Mononuclear cell (primary cell): ENCODE results near the gene CYBA. TPM values are rescaled to one million over a fixed set of nuclear protein-coding genes. Genes with fewer than 3 reads are reported as not detected.
A peak's percentile ranks its signal among the peaks of the same experiment; 100 is the strongest.
"Not testable (repeated sequence)": the region's sequence is repeated elsewhere in the genome, so short reads cannot be mapped to it uniquely, and the experiment has no call there.

Experiments
- H3K27me3 ChIP-seq: 2 replicates; pipeline ENCODE4 v1.6.0; 2011; ENCODE audit warnings: low read length, control low read depth; ENCODE audit not compliant: insufficient read depth
- H3K4me1 ChIP-seq: 2 replicates; pipeline ENCODE4 v1.5.1; 2011; ENCODE audit warnings: mild to moderate bottlenecking, low read length, control low read depth; ENCODE audit not compliant: insufficient read depth
- H3K4me3 ChIP-seq: 2 replicates; pipeline ENCODE4 v1.5.1; 2011; ENCODE audit warnings: mild to moderate bottlenecking, low read length, moderate library complexity
- H3K9me3 ChIP-seq: 2 replicates; pipeline ENCODE4 v1.5.1; 2011; ENCODE audit warnings: low read depth, mild to moderate bottlenecking, control low read depth, low read length
- total RNA-seq: library from RNA; depleted of rRNA; stranded (reverse); fragments of >200 nt; gene quantifications from one replicate; pipeline ENCODE4 v1.2.3, GENCODE V29; 2012

Gene CYBA
- total RNA-seq, 1 donor, result 388 TPM

DNA sequence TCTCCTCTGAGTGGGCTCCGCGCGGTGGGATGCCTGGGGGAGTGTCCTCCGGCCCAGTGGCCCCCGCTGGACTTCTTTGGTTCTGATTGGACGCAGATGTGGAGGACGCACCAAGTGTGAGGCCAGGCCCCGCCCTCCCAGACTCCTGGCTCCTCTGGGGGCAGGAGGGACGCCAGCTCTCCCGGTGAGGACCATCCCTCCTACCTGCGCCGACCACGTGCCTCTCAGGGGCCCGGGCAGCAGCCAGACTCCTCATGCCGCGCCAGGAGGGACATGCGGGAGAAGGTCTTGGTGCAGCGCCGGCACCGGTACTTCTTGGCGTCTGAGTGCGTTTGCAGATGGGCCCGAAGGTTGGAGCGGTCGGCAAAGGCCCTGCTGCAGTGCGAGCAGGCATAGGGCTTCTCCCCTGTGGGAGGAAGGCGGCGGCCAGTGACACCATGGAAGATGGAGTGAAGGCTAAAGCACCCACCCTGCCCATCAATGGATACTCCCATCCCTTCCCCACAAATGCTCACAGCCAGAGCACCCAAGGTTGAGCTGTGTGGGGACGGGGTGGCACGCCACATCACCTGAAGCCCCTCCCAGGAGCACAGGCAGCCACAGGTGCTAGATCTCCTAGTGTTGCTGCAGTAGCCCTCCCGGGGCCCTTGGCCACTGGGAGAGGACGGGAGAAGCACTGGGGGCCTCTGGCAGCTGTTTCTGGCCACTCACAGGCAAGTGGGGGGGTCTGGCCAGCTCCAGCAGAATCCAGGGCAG lies 27.5 kb upstream of the CYBA start:
- H3K9me3 ChIP-seq, result no peaks in the 10 kb centered on the region

DNA sequence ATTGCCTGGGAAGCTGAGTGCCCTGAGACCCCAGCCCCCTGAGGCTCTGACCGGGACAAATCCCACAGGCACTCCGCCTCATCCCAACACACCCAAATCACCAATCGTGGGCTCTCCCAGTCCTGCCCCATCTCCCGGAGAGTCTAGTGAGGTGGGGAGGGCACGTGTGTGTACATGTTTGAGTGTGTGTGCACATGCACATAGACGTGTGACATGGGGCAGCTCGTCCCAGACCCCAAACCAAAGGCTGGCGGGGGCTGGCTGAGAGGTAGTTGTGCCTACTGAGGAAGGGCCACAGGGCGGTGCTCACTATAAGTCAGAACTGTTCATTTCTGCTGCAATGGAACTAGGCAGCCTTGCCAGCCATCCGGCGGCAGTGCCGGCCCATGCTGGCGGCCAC lies 26.9 kb upstream of the CYBA start:
- Histone ChIP-seq H3K27me3 (no peaks in the 10 kb centered on the region), H3K4me1 (peaks cover 30% of the 10 kb centered on the region), H3K9me3 (no peaks in the 10 kb centered on the region), H3K4me3 (no peak overlapping the region)

More for the DNA sequence above, 27.5 kb upstream of the CYBA start:
- Histone ChIP-seq H3K4me3 (no peak overlapping the region), H3K4me1 (peaks cover 34% of the 10 kb centered on the region), H3K27me3 (no peaks in the 10 kb centered on the region)

DNA sequence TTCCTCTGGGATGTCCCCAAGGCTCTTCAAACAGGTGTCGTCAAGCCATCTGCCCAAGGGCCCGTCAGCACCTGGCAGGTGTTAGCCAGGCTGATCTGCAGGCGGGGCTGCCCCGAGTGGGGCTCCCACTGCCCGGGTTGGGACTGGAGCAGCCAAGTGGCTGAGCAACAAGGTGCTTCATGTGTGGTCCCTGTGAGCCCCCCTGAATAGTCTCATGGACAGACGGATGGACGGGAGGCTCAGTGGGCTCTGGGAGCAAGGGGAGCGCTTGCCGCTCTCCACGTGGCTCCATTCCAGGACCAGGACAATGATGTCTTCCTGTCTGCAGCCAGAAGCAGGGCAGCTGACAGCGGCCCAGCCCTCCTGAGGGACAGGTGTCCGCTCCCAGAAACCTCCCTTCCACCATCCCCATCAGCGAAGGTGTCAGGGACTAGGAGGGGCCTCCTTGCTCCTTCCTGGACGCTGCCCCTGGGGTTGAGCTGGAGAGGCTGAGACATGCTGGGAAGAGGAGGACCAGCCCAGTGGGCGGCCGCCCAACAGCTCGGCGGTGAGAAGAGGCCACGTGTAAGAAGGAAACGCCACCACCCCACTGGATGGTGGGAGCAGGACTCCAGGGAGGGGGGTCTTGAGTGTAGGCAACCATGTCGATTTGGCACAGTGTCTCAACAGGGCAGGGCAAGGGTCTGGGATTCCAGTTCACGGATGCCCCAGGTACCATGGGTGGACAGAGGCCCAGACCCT lies 25.8 kb upstream of the CYBA start:
- peaks cover 19% of the 10 kb centered on the region for H3K4me1 ChIP-seq
- no peaks in the 10 kb centered on the region for H3K27me3 ChIP-seq
- no peak overlapping the region for H3K4me3 ChIP-seq
- H3K9me3 ChIP-seq, result no peaks in the 10 kb centered on the region

DNA sequence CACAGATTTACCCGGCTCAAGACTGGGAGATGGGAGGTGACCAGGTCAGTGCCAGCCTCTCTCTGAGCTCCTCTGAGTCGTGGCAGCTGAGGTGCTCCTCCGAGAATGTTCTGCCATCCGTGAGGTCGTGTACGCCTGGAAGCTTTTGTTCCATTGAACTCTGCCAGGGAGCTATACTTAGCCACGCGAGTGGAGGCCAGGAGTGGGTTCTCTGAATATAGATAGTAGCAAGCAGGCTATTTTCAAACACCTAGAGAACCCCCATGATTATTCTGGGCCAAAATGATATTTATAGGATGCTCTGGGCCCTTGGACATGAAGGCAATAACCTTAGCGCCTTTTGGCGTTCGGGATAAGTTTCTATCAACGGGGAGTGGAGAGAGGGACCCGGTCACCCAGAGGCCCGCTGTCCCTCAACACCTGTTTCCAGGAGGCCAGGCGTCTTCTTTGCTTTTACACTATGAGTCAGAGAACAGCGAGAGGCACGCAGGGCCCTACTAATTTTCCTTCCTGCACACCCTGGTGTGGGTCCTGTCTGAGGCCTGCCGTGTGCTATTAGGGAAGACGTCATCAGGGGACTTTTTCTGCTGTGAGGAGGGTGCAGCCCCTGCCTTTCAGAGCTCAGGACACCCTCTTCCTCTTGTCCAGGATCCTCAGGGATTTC lies 23.0 kb upstream of the CYBA start:
- no peaks in the 10 kb centered on the region for H3K9me3 ChIP-seq
- H3K4me3 ChIP-seq, result no peak overlapping the region
- H3K4me1 ChIP-seq, result no peaks in the 10 kb centered on the region
- no peaks in the 10 kb centered on the region for H3K27me3 ChIP-seq

DNA sequence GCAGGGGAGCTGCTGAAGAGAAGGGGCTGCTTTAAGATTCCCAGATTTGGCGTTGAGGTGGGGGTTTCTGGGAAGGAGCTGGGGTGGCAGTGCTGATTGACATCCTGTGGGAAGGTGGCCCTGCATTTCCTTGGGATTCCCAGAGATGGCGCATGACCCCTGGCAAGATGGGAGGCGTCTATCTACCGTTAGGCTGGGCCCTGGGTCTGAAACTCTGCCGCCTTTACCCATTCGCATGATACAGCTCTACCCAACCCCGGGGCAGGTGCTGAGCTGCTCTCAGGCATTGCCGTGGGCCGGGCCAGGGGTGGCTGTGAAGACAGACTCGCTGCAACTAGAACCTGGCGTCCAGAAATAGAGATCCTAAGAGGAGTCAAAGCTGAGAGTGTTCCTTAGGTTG lies 21.9 kb upstream of the CYBA start:
- H3K27me3 ChIP-seq, result no peaks in the 10 kb centered on the region
- H3K4me3 ChIP-seq, result no peak overlapping the region
- H3K9me3 ChIP-seq, result no peaks in the 10 kb centered on the region
- H3K4me1 ChIP-seq, result no peaks in the 10 kb centered on the region

DNA sequence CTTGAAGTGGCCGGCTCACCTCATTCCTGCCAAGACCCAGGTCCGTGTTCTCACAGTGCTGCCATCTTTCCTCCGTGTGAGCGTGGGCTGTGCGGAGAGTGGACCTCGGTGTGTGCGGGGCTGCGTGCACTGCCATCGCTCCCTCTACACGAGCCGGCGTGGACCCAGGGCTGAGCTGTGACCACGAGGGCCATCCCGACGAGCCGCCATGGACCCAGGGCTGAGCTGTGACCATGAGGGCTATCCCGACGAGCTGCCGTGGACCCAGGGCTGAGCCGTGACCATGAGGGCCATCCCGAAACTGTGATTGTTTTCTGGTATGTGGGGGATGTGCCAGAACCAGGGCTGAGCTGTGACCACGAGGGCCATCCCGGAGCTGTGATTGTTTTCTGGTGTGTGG lies 21.0 kb upstream of the CYBA start:
- Histone ChIP-seq H3K27me3 (no peaks in the 10 kb centered on the region), H3K4me1 (no peaks in the 10 kb centered on the region), H3K9me3 (no peaks in the 10 kb centered on the region), H3K4me3 (no peak overlapping the region)

DNA sequence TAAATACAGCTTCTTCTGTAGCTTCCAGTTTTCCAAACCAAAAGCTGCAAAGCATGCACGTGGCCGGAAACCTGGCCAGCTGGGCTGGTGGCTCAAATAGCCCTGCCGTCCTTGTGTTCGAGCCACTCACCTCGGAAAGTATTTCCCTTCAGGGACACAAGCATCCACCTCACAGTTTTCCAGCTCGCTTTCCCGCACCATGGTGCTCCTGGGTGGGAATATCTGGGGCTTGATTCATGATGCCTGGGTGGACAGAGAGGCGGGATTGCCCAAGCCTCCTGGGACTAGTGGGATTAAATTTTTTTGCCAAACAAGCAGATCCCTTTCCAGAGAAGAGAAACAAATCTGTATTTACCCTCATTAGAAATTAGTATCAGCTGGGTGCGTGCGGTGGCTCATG lies 19.1 kb upstream of the CYBA start:
- Histone ChIP-seq H3K4me1 (no peaks in the 10 kb centered on the region), H3K27me3 (no peaks in the 10 kb centered on the region), H3K4me3 (no peak overlapping the region), H3K9me3 (no peaks in the 10 kb centered on the region)

DNA sequence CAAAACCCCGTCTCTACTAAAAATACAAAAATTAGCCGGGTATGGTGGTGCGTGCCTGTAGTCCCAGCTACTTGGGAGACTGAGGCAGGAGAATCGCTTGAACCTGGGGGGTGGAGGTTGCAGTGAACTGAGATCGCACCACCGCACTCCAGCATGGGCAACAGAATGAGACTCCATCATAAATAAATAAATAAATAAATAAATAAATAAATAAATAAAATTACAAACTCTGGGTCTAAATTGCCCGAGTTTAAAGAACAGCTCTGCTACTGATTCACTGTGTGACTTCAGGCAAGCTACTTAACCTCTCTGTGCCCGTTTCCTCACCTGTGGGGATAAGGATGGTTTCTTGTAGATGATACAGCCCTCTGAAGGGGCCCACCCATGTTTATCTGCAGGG lies 18.6 kb upstream of the CYBA start:
- not testable (repeated sequence) for H3K9me3 ChIP-seq, H3K4me3 ChIP-seq, H3K4me1 ChIP-seq, H3K27me3 ChIP-seq

DNA sequence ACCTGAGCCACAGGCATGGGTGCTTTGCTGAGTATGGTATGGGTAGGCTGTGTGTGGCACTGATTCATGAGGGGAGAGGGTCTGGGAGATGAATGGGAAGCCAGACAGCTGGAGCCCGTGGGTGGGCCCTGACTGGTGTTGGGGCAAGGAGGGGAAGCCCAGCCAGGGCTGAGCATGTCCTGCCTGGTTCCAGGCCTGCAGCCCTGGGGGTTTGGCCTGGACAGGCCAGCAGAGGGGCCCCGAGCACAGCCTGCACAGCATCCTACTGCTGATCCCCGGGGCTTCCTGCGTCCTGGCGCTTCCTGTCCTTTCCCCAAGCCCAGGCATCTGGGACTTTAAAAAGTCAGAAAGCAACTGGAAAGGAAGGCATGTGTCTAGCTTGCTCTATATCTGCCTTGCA lies 16.6 kb upstream of the CYBA start:
- no peaks in the 10 kb centered on the region for H3K9me3 ChIP-seq
- no peaks in the 10 kb centered on the region for H3K27me3 ChIP-seq
- peaks cover 12% of the 10 kb centered on the region for H3K4me1 ChIP-seq
- no peak overlapping the region for H3K4me3 ChIP-seq

DNA sequence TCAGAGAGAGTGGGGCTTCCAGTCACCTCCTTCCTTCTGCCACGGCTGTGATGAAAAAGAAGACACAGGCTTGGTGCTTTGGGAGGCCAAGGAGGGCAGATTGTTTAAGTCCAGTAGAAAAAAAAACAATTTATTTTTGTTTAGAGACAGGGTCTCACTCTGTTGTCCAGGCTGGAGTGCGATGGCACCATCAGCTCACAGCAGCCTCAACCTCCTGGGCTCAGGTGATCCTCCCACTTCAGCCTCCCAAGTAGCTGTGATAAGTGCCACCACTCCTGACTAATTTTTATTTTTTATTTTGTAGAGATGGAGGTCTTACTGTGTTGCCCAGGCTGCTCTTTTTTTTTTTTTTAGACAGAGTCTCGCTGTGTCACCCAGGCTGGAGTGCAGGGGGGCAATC lies 14.7 kb upstream of the CYBA start:
- no peaks in the 10 kb centered on the region for H3K9me3 ChIP-seq
- peaks cover 25% of the 10 kb centered on the region for H3K4me1 ChIP-seq
- H3K27me3 ChIP-seq, result no peaks in the 10 kb centered on the region
- H3K4me3 ChIP-seq, result no peak overlapping the region

DNA sequence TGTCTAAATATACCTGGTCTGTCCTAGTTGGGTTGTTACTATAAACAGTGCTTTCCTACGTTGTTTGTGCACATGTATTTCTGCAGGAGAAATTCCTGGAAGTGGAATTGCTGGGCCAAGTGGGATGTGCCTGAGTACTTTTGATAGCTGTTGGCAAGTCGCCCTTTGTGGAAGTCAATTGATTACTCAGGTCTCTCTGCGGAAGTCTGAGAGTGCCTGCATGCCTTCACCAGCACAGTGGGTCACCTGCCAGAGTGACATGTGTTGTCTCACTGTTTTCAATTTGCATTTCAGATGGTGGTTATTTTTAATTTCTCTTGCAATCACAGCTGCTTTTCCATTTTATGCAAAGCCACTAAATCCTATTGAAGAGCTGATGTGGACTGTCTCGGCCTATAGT lies 14.3 kb upstream of the CYBA start:
- Histone ChIP-seq H3K4me3 (no peak overlapping the region), H3K4me1 (peaks cover 25% of the 10 kb centered on the region), H3K9me3 (no peaks in the 10 kb centered on the region), H3K27me3 (no peaks in the 10 kb centered on the region)

DNA sequence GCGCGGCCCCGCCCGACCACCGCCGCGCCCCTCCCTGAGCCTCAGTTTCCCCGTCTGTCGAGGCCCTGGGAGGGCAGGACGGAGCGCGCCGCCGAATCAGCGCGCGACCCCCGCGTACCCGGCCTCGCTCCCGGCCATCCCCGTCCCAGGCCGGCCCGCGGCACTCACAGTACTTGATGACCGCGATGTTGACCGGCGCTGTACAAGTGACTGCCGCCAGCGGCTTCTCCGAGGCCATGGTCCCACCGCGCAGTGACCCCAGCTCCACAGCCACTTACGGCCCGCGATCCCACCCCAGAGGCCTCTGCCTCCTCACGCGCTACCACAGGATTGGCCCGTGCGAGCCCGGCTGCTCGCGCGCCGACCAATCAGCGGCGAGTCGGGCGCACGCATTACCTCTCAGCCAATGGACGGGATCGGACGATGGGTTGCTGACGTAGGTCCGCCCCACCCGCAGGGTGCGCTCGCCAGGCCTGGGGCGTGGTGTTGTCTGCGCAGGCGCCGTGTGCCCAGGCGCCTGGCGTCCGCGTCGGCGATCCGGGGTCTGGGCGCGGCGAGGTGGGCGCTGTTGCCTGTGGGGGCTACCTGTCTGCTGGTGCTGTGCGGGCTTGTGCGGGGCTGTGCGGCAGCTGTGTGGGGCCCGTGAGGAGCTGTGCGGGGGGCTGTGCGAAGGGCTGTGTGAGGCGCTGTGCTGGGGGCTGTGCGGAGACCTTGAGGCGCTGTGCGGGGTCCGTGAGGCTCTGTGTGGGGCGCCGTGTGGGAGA lies 12.2 kb upstream of the CYBA start, which contains the start of gene MVD:
MVD (minus strand) TSS at position 249 of the 764 bp plus-strand sequence; CDS start at position 238, 11 bp downstream.
- Histone ChIP-seq H3K9me3 (no peaks in the 10 kb centered on the region), H3K27me3 (no peaks in the 10 kb centered on the region), H3K4me1 (peaks cover 25% of the 10 kb centered on the region), H3K4me3 (peak within 1 kb of the TSS; percentile 75)

DNA sequence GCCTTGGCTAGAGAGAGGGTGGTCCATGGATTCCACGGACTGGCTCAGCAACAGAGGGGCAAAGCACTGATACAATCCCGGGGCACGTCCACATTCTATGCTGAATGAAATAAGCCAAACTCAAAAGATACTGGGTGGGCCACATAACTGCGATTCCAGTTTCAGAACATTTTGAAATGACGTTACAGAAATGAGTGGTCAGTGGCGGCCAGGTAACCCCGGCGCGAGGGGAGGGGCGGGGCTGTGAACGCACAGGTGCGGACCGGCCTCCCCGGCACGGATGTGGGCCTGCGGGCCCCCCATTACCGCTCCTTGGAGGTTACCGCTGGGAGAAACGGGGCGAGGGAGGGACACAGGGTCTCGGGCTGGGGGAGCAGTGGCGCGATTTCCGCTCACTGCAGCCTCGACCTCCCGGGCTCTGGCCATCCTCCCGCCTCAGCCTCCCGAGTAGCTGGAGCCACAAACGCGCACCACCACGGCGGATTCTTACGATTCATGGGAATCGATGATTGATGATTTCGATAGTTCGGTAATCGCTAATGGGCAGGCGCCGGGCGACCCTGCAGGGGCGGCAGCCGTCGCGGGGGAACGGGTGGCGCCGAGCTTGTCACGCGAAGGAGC lies 11.5 kb upstream of the CYBA start:
- Histone ChIP-seq H3K9me3 (no peaks in the 10 kb centered on the region), H3K27me3 (no peaks in the 10 kb centered on the region), H3K4me1 (peaks cover 25% of the 10 kb centered on the region), H3K4me3 (peak overlapping the region; percentile 75)

DNA sequence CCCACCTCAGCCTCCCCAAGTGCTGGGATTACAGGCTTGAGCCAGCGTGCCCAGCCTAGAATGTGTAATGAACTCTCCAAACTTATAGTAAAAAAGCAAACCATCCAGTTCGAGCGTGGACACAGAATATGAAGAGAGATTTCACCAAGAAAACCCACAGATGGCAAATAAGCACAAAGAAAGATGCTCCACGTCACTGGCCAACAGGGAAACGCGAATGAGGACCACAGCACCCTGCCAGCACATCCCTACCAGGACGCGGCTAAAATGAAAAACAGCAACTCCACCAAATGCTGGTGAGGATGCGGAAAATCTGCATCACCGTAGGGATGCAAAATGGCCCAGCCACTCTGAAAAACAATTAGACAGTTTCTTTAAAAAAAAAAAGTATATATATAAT lies 10.6 kb upstream of the CYBA start:
- Histone ChIP-seq H3K27me3 (no peaks in the 10 kb centered on the region), H3K4me3 (no peak overlapping the region), H3K4me1 (peaks cover 25% of the 10 kb centered on the region), H3K9me3 (no peaks in the 10 kb centered on the region)
